WERI-Rb-1 (cell line): ENCODE results near the gene HERC3.

Experiments used
- DNase-seq: peaks from one replicate; pipeline ENCODE4 v3.0.0-alpha.2; 2020
- H3K27ac ChIP-seq: fragments of 250-450 bp; sonication (Bioruptor Pico); 2 replicates; pipeline ENCODE4 v1.5.1; 2020; ENCODE audit warnings: mild to moderate bottlenecking, moderate library complexity
- H3K27me3 ChIP-seq: fragments of 250-450 bp; sonication (Bioruptor Pico); 2 replicates; pipeline ENCODE4 v1.5.1; 2021; ENCODE audit warnings: mild to moderate bottlenecking, low read depth, moderate library complexity; ENCODE audit not compliant: insufficient read depth, severe bottlenecking
- H3K36me3 ChIP-seq: fragments of 250-450 bp; sonication (Bioruptor Pico); 2 replicates; pipeline ENCODE4 v1.5.1; 2020; ENCODE audit warnings: mild to moderate bottlenecking, moderate library complexity
- H3K4me3 ChIP-seq: 2 replicates; pipeline ENCODE4 v1.5.1; 2011; ENCODE audit warnings: low read depth, mild to moderate bottlenecking, control low read depth, low read length
- H3K9me3 ChIP-seq: fragments of 250-450 bp; sonication (Bioruptor Pico); 2 replicates; pipeline ENCODE4 v1.5.1; 2021; ENCODE audit warnings: mild to moderate bottlenecking, moderate library complexity; ENCODE audit not compliant: severe bottlenecking
- TF ChIP-seq, protein P1 (sequence below): IDR thresholded peaks from 2 replicates; pipeline ENCODE4 v1.5.1; 2011; ENCODE audit warnings: low read depth, mild to moderate bottlenecking, control low read depth, inconsistent platforms, low read length

The HERC3 gene

DNA sequence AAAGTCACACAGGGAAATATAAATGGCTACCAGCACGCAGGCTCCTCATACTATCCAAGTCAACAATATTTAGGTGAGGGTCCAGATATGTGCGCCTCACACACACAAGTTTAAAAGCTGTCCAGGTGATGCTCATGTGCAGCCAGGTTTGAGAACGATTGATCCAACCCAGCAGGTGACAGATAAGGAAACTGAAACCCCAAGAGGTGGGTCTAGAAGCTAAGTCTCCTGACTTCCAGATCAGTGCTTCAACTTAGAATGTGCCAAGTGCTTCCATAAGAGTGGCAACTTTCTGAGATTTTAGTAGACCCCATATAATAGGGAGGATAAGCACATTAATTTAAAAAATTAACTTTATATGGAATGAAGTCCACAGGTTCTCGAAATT lies 159.8 kb downstream of the HERC3 start:
- TF ChIP-seq, protein P1, sequence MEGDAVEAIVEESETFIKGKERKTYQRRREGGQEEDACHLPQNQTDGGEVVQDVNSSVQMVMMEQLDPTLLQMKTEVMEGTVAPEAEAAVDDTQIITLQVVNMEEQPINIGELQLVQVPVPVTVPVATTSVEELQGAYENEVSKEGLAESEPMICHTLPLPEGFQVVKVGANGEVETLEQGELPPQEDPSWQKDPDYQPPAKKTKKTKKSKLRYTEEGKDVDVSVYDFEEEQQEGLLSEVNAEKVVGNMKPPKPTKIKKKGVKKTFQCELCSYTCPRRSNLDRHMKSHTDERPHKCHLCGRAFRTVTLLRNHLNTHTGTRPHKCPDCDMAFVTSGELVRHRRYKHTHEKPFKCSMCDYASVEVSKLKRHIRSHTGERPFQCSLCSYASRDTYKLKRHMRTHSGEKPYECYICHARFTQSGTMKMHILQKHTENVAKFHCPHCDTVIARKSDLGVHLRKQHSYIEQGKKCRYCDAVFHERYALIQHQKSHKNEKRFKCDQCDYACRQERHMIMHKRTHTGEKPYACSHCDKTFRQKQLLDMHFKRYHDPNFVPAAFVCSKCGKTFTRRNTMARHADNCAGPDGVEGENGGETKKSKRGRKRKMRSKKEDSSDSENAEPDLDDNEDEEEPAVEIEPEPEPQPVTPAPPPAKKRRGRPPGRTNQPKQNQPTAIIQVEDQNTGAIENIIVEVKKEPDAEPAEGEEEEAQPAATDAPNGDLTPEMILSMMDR = no peak
- H3K4me3 ChIP-seq = no peak overlapping the region
- H3K9me3 ChIP-seq = no peaks in the 10 kb centered on the region
- peaks cover 15% of the 10 kb centered on the region for H3K36me3 ChIP-seq
- no peak for DNase-seq
- no peak overlapping the region for H3K27ac ChIP-seq
- no peaks in the 10 kb centered on the region for H3K27me3 ChIP-seq

DNA sequence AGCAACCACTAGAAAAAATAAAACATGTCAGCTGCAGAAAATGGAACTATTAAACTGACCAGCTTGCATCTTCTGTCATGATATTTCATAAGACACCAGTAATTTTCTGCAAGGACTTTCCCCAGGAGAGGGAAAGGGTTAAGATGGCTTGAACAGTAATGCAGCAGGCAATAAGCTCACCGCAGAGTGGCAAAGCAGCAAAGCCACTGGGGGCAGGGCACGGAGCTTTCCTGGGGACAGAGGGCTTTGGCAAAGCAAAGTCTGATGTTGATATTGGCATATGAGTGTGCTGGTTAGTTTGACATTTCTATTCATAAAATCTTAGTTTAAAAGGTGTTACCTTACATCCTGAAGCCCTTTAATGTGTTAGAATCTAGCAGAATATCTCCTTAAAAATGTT lies 160.5 kb downstream of the HERC3 start:
- Histone ChIP-seq H3K4me3 (no peak overlapping the region), H3K27me3 (no peaks in the 10 kb centered on the region), H3K27ac (no peak overlapping the region), H3K9me3 (no peaks in the 10 kb centered on the region), H3K36me3 (peaks cover 13% of the 10 kb centered on the region)
- TF ChIP-seq, protein P1 = peak; percentile 19; the same call in 1 of the 2 replicates
- peak; percentile 32 for DNase-seq

DNA sequence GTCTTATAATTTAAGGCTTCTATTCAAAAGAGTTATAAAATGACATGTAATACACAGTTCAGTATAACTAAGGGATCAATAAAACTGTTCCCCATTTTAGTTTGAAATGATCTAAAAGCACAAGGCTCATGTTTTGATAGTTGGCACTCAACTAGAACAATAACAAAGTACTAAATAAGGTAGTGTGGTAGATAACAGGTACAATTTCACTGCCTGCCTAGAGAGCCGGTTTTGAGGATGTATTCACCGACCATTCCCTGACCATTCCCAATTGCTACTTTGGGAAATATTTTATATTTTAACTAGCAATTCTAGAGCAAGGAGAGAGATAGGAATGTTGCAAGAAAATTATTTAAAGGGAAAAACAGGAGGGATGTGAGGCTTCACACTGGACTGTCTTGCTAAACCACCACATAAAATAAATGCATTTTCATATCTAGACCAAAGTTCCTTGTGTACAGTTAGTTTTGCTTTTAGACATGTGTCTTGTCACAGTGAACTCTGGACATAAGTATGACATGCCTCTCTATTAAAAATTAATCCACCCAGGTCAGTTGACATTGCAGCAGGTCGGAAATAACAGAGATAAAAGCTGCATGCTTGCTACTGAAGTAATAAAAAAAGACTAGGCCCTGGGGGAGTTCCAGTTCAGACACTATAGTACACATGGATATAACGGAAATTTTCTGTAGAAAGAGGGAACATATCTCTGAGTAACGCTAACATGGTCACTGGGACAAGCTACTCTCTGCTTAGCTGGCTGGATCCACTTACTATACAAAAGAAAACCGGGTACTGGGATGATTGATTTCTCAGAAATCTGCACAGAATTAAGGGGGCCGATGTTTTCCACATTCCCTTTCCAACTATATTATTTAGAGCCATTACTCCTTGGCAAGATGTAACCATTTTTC lies 161.6 kb downstream of the HERC3 start:
- H3K27me3 ChIP-seq = no peaks in the 10 kb centered on the region
- peaks cover 4% of the 10 kb centered on the region for H3K36me3 ChIP-seq
- TF ChIP-seq, protein P1 = no peak
- no peak for DNase-seq
- no peak overlapping the region for H3K27ac ChIP-seq
- no peaks in the 10 kb centered on the region for H3K9me3 ChIP-seq
- H3K4me3 ChIP-seq = no peak overlapping the region

DNA sequence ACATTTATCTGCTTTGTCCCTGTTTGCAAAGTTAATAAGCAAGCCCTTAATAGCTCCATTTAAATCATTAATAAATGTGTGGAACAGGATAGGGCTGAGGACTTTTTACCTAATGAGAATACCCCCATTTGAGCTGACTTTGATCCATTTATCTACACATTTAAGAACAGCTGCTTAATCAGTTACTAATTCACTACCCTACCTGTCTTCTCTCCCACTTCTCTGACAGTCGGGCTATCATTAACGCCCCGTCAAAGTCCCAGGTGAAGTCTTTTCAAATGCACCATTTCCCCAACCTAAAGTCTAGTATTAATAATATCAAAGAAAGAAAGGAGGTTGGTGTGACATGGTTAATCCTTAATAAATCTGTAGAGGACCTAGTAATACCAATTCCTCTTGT lies 162.5 kb downstream of the HERC3 start:
- no peak for DNase-seq
- no peaks in the 10 kb centered on the region for H3K9me3 ChIP-seq

DNA sequence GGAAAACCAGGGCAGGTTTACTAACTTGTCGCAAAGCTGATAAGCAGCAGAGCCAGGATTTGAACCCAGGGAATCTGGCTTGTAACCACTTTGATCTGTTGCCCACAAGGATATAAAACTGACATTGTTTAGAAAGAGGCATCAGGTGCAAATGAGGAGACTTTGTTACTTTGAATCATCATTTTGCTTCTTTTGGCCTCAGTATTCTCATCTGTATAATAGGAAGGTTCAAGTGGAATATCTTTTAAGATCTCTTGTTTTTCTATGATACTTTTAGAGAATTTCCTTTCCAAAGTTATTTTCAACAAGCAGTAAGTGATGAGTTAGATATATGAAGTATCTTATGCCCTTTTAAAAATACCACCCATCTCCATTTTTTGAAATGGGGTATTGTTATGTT lies 163.2 kb downstream of the HERC3 start:
- Histone ChIP-seq H3K4me3 (no peak overlapping the region), H3K36me3 (no peaks in the 10 kb centered on the region), H3K27ac (no peak overlapping the region), H3K27me3 (no peaks in the 10 kb centered on the region), H3K9me3 (no peaks in the 10 kb centered on the region)
- TF ChIP-seq, protein P1 = no peak
- DNase-seq = no peak

More for the DNA sequence above, 162.5 kb downstream of the HERC3 start:
- Histone ChIP-seq H3K27me3 (no peaks in the 10 kb centered on the region), H3K27ac (no peak overlapping the region), H3K36me3 (no peaks in the 10 kb centered on the region), H3K4me3 (no peak overlapping the region)
- TF ChIP-seq, protein P1 = no peak
